PC-9 (cell line): ENCODE data around the gene PRRC2A. TPM values are rescaled to one million over a fixed set of nuclear protein-coding genes. Genes with fewer than 3 reads are reported as not detected.
A peak's percentile ranks its signal among the peaks of the same experiment; 100 is the strongest.

Experiments used
- BruUV-seq: library from RNA; stranded (reverse); fragments of 400-500 nt; replicated peaks from 2 replicates; lab custom pipeline; 2021; lab: Mats Ljungman, UMichigan
- CTCF ChIA-PET: fragments of 300-600 bp; sonication (Branson Sonifier 250); formaldehyde crosslinking; loops from one replicate; lab custom pipeline; 2022; ENCODE audit warnings: antibody characterized with exemption; lab: Charles Lee
- POLR2A ChIA-PET: fragments of 300-600 bp; sonication (Branson Sonifier 250); formaldehyde crosslinking; loops from one replicate; lab custom pipeline; 2022; ENCODE audit warnings: antibody characterized with exemption; ENCODE audit not compliant: unreplicated experiment; lab: Charles Lee
- DNase-seq, 2 experiments: peaks; one replicate each; pipeline versions ENCODE4 v3.0.0 to v3.0.0-alpha.2; 2015 to 2022; ENCODE audit warnings: mixed read lengths in 1 of 2
- H2AFZ ChIP-seq: fragments of 200-600 bp; sonication (generic); 2 replicates; pipeline ENCODE4 v1.8.1; 2017; ENCODE audit warnings: antibody characterized with exemption
- H3F3A ChIP-seq: fragments of 200-600 bp; sonication (generic); 2 replicates; pipeline ENCODE4 v1.8.1; 2017; ENCODE audit warnings: antibody characterized with exemption, mild to moderate bottlenecking, low read depth; ENCODE audit not compliant: insufficient read depth
- H3K27ac ChIP-seq: fragments of 200-600 bp; sonication (generic); 2 replicates; pipeline ENCODE4 v1.6.1; 2016; ENCODE audit warnings: mixed run types
- H3K27me3 ChIP-seq: fragments of 200-600 bp; sonication (generic); 2 replicates; pipeline ENCODE4 v1.6.1; 2016; ENCODE audit warnings: low read depth, mixed run types; ENCODE audit not compliant: insufficient read depth
- H3K36me3 ChIP-seq: fragments of 200-600 bp; sonication (generic); 2 replicates; pipeline ENCODE4 v1.6.1; 2016; ENCODE audit warnings: low read depth, mixed run types
- H3K4me1 ChIP-seq: fragments of 200-600 bp; sonication (generic); replicated peaks from 2 replicates; pipeline ENCODE4 v1.6.1; 2016; ENCODE audit warnings: mixed run types; ENCODE audit not compliant: insufficient read depth
- H3K4me2 ChIP-seq: fragments of 200-600 bp; sonication (generic); 2 replicates; pipeline ENCODE4 v1.6.1; 2017; ENCODE audit warnings: mixed run types
- H3K4me3 ChIP-seq: fragments of 200-600 bp; sonication (generic); 2 replicates; pipeline ENCODE4 v1.6.1; 2016; ENCODE audit warnings: mixed run types
- H3K79me2 ChIP-seq: fragments of 200-600 bp; sonication (generic); 2 replicates; pipeline ENCODE4 v1.6.1; 2017; ENCODE audit warnings: low read depth, mixed run types
- H3K9me2 ChIP-seq: fragments of 200-600 bp; sonication (generic); 2 replicates; pipeline ENCODE4 v1.8.1; 2017; ENCODE audit warnings: mild to moderate bottlenecking; ENCODE audit not compliant: insufficient read depth
- H3K9me3 ChIP-seq: fragments of 200-600 bp; sonication (generic); 2 replicates; pipeline ENCODE4 v1.8.1; 2016; ENCODE audit warnings: low read depth; ENCODE audit not compliant: insufficient read depth
- H4K20me1 ChIP-seq: fragments of 200-600 bp; sonication (generic); 2 replicates; pipeline ENCODE4 v1.8.1; 2017; ENCODE audit not compliant: insufficient read depth
- EZH2 ChIP-seq: fragments of 200-600 bp; sonication (generic); IDR thresholded peaks from 2 replicates; pipeline ENCODE4 v1.8.0; 2017; ENCODE audit warnings: antibody characterized with exemption, low read depth
- intact Hi-C: fragments of 100-400 bp; cut with micrococcal nuclease; formaldehyde crosslinking; loops from one replicate; pipeline ENCODE4 v1.10.0; 2022; ENCODE audit not compliant: unreplicated experiment
- total RNA-seq: library from RNA; stranded (reverse); gene quantifications from 2 replicates; pipeline ENCODE4 v1.2.3, GENCODE V29; 2021
- TF ChIP-seq, protein P1 (sequence below): fragments of 200-600 bp; sonication (generic); conservative IDR thresholded peaks from 2 replicates; pipeline ENCODE4 v1.6.1; 2017; ENCODE audit warnings: mixed run types, antibody characterized with exemption, mild to moderate bottlenecking, moderate library complexity

Gene PRRC2A
- total RNA-seq, 1 experiment from 2014 or later, result 192 TPM

GRCh38 chr6:31657406-31658157 is 37.1 kb downstream of the PRRC2A start:
- Histone ChIP-seq H3K9me2 (no peaks in the 10 kb centered on the region), H3K27me3 (no peaks in the 10 kb centered on the region), H3F3A (peaks cover 30% of the 10 kb centered on the region), H4K20me1 (0 out of 2 replicates have a peak, but pooled peaks cover 7% of the 10 kb centered on the region), H3K4me1 (peaks cover 19% of the 10 kb centered on the region), H2AFZ (no peak overlapping the region), H3K27ac (no peak overlapping the region), H3K9me3 (no peaks in the 10 kb centered on the region), H3K79me2 (peaks cover 33% of the 10 kb centered on the region), H3K36me3 (0 out of 2 replicates have a peak, but pooled peaks cover 4% of the 10 kb centered on the region), H3K4me3 (no peak overlapping the region), H3K4me2 (0 out of 2 replicates have a peak overlapping the region, but pooled peaks have one; percentile 88)
- BruUV-seq, result no TSS peak
- intact Hi-C loops, result no loop called here
- POLR2A ChIA-PET, result interaction anchor here (0.6 kb wide), 1 partner anchor 110 kb away, joined by 10 read pairs; the partner anchor contains the start of gene NFKBIL1
- no peak for DNase-seq
- CTCF ChIA-PET, result interaction anchor here (0.7 kb wide), 1 partner anchor 273 kb away, joined by 3 read pairs; no protein-coding TSS in a partner anchor
- TF ChIP-seq EZH2, result no peak
- TF ChIP-seq, protein P1, sequence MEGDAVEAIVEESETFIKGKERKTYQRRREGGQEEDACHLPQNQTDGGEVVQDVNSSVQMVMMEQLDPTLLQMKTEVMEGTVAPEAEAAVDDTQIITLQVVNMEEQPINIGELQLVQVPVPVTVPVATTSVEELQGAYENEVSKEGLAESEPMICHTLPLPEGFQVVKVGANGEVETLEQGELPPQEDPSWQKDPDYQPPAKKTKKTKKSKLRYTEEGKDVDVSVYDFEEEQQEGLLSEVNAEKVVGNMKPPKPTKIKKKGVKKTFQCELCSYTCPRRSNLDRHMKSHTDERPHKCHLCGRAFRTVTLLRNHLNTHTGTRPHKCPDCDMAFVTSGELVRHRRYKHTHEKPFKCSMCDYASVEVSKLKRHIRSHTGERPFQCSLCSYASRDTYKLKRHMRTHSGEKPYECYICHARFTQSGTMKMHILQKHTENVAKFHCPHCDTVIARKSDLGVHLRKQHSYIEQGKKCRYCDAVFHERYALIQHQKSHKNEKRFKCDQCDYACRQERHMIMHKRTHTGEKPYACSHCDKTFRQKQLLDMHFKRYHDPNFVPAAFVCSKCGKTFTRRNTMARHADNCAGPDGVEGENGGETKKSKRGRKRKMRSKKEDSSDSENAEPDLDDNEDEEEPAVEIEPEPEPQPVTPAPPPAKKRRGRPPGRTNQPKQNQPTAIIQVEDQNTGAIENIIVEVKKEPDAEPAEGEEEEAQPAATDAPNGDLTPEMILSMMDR, result no peak

- Histone ChIP-seq H3K79me2 (peaks cover 35% of the 10 kb centered on the region), H2AFZ (no peak overlapping the region), H3K4me2 (peak overlapping the region; percentile 88; the same call in 1 of the 2 replicates), H3F3A (peaks cover 24% of the 10 kb centered on the region), H3K9me2 (no peaks in the 10 kb centered on the region), H3K27ac (no peak overlapping the region), H3K9me3 (no peaks in the 10 kb centered on the region), H3K27me3 (no peaks in the 10 kb centered on the region), H3K4me3 (no peak overlapping the region; the same call in 1 of the 2 replicates), H3K36me3 (0 out of 2 replicates have a peak, but pooled peaks cover 5% of the 10 kb centered on the region), H3K4me1 (peaks cover 20% of the 10 kb centered on the region), H4K20me1 (0 out of 2 replicates have a peak, but pooled peaks cover 7% of the 10 kb centered on the region)
- ChIA-PET CTCF (no interaction called here), POLR2A (no interaction called here)
- no peak for DNase-seq
- intact Hi-C loops, result no loop called here
- TF ChIP-seq, protein P1, result no peak
- no peak for TF ChIP-seq EZH2
- no TSS peak for BruUV-seq
These were observed 37.7 kb downstream of the PRRC2A start for GRCh38 chr6:31658158-31658688.

GRCh38 chr6:31658983-31659648 is 38.6 kb downstream of the PRRC2A start:
- Histone ChIP-seq H4K20me1 (0 out of 2 replicates have a peak, but pooled peaks cover 7% of the 10 kb centered on the region), H3K4me1 (peaks cover 23% of the 10 kb centered on the region), H3K9me3 (no peaks in the 10 kb centered on the region), H3K9me2 (no peaks in the 10 kb centered on the region), H3K4me2 (peak overlapping the region; percentile 88), H3K36me3 (0 out of 2 replicates have a peak, but pooled peaks cover 10% of the 10 kb centered on the region), H3K79me2 (peaks cover 44% of the 10 kb centered on the region), H2AFZ (no peak overlapping the region), H3F3A (peaks cover 16% of the 10 kb centered on the region), H3K27me3 (no peaks in the 10 kb centered on the region), H3K4me3 (peak overlapping the region; percentile 79), H3K27ac (no peak overlapping the region)
- BruUV-seq, result no TSS peak
- intact Hi-C loops, result no loop called here
- no peak for DNase-seq
- ChIA-PET POLR2A (no interaction called here), CTCF (no interaction called here)
- TF ChIP-seq, protein P1, result no peak
- no peak for TF ChIP-seq EZH2
